GM21717 (cell line): ENCODE data around the gene GMDS.
"Not testable (repeated sequence)": the region's sequence is repeated elsewhere in the genome, so short reads cannot be mapped to it uniquely, and the experiment has no call there.

Experiments
- ATAC-seq: cut with Tn5 transposase; IDR thresholded peaks from one replicate; pipeline ENCODE4 v1.9.1; 2021; ENCODE audit warnings: mild to moderate bottlenecking, moderate library complexity; ENCODE audit not compliant: unreplicated experiment

GMDS gene

GRCh38 chr6:1702580-1703051 lies 542.8 kb downstream of the GMDS start:
- ATAC-seq = no peak

- ATAC-seq = no peak
These were observed 543.6 kb downstream of the GMDS start for GRCh38 chr6:1701668-1702353.

DNA sequence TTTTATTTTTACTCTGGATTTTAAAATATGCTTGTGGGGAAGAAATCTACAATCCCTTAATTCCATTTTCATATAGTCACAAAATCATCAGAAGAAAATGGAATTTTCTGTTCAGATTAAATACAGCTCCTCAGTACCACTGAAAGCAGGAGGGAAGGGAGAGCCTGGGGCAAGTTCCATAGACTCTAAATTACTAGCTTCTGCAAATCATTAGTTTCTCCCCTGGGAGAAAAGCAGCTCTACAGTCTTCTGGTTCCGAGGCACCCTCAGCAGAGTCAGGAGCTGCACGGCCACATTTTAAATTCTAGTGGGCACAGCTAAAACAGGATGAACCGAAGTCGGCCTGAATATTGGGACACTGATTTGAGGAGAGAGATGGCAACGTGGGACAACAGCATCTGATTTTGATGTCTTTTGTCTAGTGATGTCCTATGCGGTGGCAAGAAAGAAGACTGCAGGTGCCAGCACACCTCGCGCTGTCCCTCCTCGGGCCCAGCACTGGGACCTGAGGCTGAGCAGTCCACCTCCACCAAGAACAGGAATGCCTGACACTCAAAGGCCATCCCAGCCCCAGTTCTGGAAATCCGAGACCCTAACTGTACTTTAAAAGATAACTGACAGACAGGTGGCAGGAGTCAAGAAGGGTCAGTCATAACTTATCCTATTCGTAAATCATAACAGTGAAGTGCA lies 545.0 kb downstream of the GMDS start:
- no peak for ATAC-seq

DNA sequence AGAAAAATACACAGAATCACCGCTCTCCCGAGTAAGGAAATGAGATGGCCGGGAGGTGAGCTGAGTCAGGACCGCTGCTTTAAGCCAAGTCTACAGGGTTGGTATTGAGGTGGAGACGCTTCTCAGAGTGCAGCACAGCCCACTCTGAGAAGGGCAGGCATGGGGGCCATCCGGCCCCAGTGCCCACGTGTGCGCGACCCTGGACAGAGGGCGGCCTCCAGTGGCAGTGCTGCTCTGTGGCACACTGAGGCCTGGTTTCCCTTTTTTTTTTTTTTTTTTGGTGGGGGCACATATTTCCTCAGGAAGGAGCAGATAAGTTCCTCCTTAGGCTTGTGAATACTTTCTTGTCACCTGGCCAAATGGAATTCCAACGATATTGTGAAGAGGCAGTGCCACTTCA lies 546.9 kb downstream of the GMDS start:
- ATAC-seq = no peak

- ATAC-seq = no peak
These were observed 547.6 kb downstream of the GMDS start for GRCh38 chr6:1697688-1698351.

DNA sequence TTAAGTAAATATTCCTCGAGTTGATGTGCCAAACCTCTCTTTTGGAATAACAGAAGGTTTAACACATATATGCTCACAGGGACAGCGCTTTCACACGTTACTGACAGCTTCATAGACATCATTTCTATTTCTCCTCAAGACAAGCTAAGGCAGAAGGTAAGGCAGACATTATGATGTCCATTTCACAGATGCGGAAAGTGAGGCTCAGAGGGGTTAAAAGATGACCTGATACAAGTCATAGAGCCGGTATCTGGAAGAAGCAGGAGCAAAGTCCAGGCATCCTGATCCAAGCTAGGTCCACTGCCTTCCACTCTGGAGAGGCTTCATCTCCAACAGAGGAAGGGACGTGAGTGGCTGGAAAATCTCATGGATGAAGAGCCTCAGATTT lies 548.9 kb downstream of the GMDS start:
- ATAC-seq = no peak

- no peak for ATAC-seq
These were observed 549.6 kb downstream of the GMDS start for GRCh38 chr6:1695546-1696462.

GRCh38 chr6:1691828-1692227 lies 553.6 kb downstream of the GMDS start:
- ATAC-seq = not testable (repeated sequence)

- not testable (repeated sequence) for ATAC-seq
These were observed 554.7 kb downstream of the GMDS start for GRCh38 chr6:1690656-1691055.

- no peak for ATAC-seq
These were observed 556.3 kb downstream of the GMDS start for GRCh38 chr6:1689141-1689540.

DNA sequence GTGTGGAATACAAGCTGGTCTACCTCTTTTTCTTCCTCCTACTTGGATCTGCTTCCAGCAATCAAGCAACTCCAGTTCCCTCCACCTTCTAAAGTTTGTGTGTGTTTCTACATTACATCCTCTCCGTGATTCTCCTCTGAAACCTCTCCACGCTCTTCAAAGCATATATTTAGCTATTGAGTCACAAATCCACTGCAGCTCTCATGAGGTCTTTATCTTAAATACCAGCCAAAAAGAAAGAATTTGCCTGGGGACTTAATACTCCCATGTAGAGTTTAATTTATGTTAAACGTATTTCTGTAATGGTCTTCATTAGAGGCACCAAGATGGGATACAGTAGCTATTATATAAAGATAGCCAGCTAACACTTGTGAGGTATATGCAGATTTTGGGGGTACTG lies 557.0 kb downstream of the GMDS start:
- ATAC-seq = no peak

- ATAC-seq = no peak
These were observed 558.0 kb downstream of the GMDS start for GRCh38 chr6:1687402-1687801.

DNA sequence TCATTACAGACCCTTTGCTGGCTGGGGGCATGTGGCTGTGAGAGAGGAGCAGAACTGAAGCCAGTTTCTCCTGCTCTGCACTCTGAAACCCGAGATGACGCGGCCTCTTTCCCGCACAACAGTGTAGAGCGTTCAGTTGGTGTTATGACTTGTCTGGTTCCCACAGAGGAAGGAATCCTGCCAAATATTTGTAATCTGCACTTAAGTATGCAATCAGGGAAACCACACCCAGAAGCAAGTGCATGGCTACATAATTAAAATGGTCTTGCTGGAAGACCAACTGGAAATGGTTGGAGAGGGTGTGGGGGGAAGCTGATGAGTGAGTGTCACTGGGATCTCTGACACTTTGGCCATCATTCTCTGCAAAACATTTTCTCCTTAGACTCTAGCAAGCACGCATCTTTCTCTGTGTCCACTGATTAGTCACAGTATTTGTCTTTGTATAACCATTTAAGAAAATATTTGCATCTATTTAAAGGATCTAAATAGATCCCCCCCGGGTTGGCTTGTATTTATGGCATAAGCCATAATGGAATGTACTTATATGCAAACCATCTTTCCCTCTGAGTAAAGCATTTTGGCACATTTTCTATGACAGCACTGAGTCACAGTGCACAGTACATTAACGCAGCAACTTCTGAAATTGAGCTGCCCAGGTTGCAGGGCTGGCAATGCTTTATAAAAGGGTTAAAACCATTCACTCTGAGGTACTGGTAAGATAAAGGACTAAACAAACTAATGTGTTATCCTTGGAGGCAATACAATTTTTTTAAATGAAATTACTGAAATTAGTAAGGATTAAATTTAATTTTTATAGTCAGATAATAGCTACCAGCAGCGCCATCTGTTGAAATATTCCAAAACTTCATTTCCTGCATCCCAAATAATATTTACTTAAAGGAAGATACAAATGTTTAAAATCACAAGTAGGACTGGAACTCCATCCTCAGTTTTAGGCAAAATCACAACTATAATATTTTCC lies 559.0 kb downstream of the GMDS start:
- ATAC-seq = no peak

DNA sequence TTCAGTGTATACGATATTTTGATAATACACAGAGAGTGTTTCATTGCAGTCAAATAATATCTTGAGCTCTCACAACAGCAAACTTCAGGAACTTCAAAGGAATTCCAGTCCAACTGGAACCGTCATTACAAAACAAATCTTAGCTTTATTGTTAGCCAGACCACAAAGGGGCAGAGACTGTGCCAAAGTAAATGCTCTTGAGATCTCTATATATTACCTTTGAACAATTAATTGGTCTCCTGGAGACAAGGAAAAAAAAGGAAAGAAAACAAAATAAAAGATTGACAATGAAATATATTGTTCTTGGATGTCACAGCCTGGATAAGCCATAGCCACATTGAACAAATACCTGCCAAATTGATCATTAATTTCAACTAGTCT lies 565.7 kb downstream of the GMDS start:
- ATAC-seq = no peak

- ATAC-seq = no peak
These were observed 566.2 kb downstream of the GMDS start for GRCh38 chr6:1679031-1679687.

DNA sequence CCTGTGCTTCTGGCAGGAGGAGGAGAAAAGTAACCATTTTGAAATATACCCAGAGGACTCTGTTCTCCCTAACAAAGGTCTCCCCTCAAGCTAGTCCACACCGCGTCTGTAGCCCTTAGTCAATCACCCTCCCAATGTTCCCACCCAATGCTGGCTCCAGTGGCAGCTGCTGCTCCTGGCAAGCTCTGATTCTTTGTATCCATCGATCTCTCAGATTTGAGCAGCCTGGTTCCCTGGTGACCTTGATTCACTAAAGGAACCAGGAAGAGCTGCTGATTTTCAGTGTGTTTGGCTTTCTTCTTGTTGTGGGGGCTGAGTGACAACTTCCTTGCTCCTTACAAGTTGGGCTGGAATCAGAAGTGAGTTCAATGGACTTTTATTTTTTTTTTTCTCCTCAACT lies 567.2 kb downstream of the GMDS start:
- no peak for ATAC-seq

- ATAC-seq = no peak
These were observed 573.0 kb downstream of the GMDS start for GRCh38 chr6:1672379-1672778.

DNA sequence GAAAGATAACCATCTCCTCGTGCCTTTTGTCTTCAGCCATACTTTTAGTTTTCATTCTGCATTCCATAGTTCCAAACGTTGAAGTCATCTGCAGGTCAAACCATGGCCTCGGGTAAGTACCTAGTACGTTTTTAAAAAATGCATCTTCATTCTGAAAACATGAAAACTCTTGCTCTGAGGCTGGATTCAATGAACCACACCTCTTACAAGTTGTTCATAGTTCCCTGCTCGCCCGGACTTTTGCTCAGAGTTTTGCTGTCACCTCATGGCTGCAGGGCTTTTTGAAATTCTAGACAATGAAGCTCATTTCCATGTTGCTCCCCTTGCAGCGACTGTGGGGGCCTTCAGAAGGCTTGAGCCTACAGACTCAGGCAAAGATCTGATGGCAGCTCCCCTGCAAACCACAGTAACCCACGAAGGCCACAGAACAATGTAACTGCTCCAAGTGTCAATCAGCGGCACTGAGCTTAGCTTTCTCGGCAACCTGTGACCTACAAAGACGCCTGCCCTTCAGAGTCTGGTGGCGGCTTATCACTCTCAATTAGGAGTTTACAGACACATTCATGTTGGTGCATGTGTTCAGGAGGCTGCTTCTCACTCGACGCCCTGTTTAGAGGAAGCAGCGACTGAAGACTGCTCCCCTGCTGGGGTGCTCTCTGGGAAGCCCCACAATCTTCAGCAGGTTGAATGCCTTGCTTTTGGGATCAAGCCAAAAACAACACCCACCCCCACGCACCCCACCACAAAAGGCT lies 574.5 kb downstream of the GMDS start:
- ATAC-seq = no peak

GRCh38 chr6:1669996-1670395 lies 575.4 kb downstream of the GMDS start:
- no peak for ATAC-seq
